Measurements from ENCODE around the gene ZBTB1.

Gene ZBTB1, protein sequence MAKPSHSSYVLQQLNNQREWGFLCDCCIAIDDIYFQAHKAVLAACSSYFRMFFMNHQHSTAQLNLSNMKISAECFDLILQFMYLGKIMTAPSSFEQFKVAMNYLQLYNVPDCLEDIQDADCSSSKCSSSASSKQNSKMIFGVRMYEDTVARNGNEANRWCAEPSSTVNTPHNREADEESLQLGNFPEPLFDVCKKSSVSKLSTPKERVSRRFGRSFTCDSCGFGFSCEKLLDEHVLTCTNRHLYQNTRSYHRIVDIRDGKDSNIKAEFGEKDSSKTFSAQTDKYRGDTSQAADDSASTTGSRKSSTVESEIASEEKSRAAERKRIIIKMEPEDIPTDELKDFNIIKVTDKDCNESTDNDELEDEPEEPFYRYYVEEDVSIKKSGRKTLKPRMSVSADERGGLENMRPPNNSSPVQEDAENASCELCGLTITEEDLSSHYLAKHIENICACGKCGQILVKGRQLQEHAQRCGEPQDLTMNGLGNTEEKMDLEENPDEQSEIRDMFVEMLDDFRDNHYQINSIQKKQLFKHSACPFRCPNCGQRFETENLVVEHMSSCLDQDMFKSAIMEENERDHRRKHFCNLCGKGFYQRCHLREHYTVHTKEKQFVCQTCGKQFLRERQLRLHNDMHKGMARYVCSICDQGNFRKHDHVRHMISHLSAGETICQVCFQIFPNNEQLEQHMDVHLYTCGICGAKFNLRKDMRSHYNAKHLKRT

DNA sequence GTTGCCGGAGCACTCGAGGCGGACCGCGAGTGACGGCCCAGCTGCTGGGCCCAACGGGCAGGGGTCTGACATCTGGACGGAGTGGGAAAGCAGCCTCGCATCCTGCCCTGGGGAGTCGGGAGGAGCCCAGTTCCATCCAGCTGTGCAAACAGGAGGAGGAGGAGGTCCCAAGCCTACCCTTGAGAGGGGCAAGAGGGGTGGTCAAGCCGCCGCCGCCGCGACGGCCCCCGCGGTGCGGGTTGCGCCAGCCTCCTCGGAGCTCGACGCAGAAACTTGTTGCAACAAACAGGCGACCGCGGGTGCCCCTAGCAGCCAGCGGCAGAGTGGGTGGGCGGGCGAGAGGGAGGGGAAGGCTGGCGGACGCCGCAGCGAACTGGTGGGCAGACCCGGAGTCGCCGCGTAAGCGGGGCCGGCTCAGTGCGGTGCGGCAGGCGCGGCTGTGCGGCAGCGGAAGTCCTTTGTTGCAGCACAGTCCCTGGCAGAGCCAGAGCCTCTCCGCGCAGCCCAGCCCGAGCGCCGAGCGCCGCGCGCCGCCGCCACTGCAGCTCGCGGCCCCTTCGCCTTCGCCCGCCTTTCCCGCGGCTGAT lies at the start of gene ZBTB1:
Gene ZBTB1, plus strand, starts transcription at position 461 of the 587 bp plus-strand sequence. CDS start 16,735 bp downstream, outside the sequence.
- peak; percentile 84 for DNase-seq

DNA sequence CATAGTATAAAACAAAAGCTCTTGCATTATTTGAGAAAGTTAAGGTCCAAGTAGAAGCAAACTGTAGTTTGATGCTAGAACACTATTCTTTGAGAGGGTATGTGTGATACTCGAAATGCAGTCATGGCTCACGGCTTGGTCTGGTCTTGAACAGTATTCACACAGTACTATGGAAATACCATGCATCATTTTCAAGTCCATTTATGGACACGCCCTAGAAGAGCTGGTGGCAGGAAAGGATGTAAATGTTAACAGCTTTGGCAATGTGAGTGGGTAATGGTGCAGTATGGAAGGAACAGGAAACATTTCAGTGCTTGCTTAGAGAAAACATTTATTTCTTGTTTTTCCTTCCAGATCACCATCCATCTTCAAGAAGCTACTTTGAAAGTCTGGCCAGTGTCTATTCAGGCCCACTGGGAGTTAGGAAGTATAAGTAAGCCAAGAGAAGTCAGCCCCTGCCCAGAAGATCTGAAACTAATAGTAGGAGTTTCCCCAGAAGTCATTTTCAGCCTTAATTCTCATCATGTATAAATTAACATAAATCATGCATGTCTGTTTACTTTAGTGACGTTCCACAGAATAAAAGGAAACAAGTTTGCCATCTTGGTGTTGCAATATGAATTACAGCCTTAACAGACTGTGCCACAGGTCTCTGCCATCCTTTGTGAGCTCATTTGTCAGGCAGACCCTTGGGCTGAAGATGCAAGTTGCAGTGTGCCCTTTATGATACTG lies 45.0 kb upstream of the ZBTB1 start:
- no peak for DNase-seq

DNA sequence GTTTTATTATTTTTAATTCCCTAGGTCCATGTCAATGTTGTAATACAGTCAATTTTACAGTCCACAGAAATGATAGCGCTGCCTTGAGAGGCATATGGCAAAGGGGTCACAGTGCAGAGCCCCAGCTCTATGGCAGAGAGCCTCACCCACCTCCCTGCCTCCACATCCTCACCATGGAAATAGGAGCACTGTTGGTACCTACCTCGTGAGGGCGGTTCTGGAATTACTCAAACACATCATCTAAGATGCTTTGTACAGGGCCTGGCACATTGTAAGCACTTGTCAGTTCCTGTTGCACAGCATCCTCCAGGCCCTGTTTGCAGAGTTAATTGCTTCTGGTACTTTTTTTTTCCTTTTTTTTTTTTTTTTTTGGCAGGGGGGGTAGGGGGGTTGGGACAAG lies 43.3 kb upstream of the ZBTB1 start:
- no peak for DNase-seq

DNA sequence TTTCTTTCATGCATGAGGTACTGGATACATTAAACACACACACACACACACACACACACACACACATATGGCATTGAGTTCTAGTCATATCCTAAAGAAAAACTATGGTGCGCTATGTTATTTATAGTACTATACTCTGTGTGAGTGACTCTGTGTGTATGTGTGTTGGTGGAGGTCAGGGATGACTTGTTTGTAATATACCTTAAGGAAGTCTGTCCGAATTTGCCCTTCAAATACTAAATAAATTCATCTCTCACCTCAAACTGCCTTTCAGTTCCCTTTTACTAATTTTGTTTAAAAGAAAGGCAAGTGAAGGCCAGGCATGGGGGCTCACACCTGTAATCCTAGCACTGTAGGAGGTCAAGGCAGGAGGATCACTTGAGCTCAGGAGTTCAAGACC lies 41.4 kb upstream of the ZBTB1 start:
- DNase-seq: no peak

DNA sequence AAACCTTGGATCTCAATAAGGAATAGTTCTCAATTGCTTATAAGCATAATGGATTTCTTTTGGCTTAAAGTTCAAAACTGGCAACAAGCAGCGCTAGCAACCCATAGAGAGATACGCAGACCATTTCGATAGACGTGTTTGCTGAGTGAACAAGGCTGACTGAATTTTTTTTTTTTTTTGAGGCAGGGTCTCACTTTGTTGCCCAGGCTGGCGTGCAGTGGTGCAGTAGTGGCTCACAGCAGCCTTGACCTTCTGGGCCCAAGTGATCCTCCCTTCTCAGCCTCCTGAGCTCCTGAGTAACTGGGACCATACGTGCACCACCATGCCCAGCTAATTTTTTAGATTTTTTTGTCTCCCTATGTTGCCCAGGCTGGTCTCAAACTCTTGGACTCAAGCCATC lies 40.7 kb upstream of the ZBTB1 start:
- DNase-seq: no peak

DNA sequence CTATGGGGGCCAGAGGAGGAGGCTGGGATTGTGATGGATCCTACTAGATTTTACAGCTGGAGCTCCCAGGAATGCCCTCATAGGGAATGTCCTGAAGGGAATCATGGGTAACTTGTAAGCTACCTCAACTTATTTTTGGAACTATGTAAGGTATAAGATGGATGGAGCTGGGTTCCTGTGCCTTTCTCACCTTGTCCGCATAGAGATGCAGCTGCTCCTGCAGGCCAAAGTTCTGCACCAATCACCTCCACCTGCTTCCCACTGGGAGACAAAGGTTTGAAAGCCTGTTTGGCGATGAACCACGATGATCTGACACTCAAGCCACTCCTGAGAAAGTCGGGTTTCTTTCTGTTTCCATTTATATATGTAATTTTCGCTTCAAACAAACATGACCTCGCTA lies 39.9 kb upstream of the ZBTB1 start:
- peak; percentile 46 for DNase-seq

DNA sequence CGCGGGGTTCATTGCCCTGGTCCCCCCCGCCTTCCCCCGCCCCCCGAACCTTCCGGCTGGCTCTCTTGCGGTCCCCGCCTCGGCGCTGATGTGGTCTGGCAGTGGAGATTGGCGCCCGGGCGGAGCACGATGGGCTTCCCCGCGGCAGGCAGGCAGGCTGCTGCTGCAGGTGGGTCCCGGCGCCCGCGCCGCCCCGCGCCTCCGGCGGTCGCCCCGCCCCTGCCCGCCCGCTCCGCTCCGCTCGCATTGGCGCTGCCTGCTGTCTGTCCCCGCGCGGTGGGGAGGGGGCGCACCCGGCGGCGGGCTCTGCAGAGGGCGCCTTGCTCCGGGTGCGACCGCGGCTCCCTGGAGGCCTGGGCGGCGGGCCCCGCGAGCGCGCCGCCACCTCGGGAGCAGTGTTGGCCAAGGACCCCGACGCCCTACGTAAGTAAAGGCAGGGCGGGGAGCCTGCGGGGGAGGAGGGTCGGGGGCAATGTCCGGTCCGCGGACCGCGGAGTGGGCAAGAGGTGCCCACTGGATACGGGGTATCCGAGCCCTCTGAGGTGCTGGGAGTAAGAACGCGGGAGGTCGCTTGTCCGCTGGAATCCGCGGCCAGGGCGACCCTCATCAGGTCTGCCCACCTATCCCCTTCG lies 39.3 kb upstream of the ZBTB1 start, which contains the start of gene AKAP5:
Gene AKAP5, plus strand, starts transcription at position 309 of the 632 bp plus-strand sequence. CDS start 2,896 bp downstream, outside the sequence.
- peak; percentile 76 for DNase-seq

DNA sequence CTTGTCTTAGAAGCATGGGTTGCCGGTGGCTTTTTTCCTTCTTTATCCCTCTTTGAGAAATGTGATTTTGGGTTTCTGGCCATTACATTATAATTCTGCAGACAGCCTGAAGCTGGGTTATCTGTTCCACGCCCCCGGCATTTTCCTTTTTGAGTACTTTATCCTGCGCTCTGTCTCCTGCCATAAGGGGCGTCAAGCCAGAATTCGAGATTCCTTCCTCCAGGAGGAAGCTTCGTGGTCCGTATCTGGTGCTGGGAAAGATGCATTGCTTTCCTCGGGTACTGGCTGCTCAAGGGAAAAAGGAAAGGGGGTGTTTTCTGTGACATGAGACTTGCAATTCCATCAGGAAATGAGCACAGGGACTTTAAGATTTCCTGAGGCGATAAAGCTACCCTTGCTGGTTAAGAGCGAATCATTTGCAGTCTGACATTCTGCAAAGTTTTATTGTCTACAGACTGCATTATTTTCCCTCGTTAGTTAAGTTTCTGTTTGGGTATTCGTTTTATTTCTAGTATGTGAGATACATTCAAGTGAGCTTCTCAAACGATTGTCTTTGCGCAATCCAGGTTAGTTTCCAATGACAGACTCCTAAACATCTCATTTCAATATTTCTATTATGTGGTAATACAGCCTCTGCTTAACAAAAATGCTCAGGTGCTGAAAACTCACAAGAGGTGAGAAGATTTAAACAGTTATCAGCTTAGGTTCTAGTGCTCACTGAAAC lies 38.6 kb upstream of the ZBTB1 start:
- peak; percentile 64 for DNase-seq

DNA sequence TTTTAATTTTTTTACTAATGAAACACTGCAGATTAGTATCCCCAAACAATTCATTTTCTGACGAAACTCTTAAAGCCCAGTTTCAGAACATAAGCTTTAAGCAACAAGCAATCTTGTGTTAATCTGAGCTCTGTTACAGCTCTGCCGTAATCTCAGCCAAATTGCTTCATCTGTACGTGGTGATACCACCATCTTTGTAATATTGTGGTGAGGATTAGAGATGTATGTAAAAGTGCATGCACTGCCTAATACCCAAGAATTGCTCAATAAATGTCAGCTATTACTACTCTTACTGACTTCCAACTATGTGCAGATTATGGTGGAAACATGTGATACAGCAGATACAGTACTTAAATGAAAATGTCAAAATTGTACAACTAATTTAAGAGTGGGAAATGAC lies 37.5 kb upstream of the ZBTB1 start:
- DNase-seq: no peak

DNA sequence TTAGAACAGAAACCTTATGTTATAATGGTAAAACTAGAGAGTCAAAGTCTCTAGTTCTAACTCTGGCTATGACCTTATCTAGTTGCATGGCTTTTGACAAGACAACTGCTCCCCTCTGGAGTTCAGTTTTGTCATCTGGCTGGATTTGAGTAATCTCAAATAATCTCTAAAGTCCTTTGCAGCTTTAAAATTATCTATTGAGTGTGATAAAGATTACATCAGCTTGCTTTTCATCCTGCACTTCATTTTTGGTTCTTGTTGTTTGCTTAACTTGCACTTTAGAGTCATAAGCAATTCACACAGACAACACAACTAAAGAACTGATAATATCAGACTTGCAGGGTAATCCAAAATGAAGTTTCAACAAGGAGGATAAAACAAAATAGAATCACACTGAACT lies 37.0 kb upstream of the ZBTB1 start:
- DNase-seq: no peak

DNA sequence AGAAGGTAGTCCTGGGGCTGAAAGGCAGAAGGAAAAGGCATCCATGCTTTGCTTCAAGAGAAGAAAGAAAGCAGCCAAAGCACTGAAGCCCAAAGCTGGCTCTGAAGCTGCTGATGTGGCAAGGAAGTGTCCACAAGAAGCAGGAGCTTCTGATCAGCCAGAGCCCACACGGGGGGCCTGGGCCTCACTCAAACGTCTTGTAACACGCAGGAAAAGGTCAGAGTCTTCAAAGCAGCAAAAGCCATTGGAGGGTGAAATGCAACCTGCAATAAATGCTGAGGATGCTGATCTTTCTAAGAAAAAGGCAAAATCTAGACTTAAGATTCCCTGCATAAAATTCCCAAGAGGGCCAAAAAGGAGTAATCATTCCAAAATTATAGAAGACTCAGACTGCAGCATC lies 36.1 kb upstream of the ZBTB1 start:
- DNase-seq: no peak

DNA sequence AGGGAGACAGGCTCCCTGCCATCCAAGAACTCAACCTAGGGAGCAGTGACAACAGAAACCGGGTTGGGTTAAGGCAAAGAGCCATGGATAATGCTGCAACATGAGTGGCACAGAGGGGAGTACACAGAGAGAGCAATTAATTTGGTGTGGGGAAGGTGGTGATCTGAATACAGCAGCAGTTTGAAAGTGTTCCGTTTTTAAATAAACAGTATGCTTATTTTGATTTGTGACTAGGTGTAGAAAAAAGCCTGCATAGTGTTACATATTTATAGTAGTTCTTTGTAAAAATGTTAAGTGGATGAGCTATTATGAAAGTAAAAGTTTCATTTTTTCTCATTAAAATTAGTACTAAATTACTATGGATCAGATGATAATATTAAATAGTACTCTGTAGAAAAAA lies 30.5 kb upstream of the ZBTB1 start:
- no peak for DNase-seq

DNA sequence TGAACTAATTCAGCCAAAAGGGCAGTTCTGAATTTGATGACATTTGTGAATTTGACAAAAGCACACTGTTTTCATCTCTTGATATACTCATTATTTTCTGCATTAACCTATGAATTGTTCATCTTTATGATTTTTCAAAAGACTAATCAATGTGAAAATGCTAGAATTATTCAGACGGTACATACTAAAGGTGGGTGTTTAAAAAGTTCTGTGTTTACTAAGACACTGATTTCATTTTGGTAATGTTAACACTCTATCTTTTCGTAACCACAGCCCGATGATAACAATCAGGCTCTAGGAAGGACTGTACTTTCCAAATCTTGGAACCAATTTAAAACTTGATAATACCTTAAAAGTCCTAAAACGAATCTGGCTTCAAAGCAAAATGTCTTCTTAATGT lies 29.9 kb upstream of the ZBTB1 start:
- no peak for DNase-seq

DNA sequence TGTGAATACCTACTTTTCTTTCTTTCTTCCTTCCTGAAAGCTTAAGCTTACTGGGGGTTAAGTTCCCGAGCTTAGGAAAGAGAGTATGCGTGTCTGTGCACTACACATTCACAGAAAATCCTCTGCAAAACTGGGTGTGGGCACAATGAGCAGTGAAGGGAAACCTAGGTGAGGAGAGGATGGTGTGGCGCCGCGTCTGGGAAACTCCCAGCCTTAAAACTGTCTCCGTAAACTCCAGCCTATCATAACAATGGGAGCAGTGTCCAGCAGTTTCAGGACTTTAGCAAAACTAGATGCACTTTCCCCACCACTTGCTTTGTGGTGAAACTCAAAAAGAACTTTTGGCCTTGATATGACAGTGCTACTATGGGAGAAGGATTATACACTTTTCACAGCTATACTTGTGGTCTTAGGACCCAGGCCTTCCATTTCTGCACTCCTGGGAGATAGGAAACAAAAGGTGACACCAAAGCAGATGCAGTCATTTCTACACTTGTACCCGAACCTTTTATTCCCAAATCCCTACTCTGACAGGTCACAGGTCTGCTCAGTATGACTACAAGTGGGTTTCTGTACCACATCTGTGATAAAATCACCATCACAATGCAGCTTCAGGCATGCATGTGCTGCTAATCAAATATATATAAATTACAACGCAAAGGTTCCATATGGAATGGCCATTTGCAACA lies 28.8 kb upstream of the ZBTB1 start:
- DNase-seq: no peak

DNA sequence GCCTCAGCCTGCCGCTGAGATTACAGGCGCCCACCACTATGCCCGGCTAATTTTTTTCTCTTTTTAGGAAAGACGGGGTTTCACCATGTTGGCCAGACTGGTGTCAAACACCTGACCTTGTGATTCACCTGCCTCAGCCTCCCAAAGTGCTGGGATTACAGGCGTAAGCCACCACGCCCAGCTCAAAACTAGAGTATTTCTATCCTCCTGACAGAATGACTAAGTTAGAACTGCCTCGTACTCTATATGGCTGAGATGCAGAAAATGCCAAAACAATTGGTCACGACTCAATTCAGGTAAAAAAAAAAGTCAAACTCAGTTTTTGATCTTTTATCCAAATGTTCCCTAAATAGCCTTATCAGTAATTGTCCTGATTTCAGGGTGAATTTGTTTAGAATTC lies 28.1 kb upstream of the ZBTB1 start:
- DNase-seq: no peak

DNA sequence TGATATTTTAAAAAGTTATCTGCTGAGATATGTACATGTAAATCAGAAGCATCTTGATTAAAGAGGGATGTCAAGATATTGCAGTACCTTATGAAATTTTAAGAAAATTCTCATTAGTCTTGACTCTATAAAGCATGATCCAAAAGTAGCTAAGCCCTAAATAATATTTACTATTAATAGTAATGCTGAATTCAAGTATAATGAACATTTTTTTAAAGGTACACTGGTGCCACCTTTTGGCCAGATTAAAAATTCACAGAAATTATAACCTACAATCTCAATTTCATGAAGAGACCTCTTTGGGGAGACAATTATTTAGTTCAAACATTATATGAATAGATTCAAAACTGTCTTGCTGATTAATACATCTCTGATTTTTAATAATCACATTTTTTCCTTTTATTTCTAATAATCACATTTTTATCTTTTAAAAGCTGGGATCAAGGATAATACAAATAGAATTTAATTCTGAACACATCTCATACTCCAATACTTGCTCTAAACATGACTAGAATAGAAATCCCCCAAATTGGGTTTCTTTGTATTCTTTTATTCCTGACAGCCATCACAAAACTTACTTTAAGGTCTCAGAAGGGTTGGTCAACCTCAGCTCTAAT lies 25.8 kb upstream of the ZBTB1 start:
- no peak for DNase-seq

DNA sequence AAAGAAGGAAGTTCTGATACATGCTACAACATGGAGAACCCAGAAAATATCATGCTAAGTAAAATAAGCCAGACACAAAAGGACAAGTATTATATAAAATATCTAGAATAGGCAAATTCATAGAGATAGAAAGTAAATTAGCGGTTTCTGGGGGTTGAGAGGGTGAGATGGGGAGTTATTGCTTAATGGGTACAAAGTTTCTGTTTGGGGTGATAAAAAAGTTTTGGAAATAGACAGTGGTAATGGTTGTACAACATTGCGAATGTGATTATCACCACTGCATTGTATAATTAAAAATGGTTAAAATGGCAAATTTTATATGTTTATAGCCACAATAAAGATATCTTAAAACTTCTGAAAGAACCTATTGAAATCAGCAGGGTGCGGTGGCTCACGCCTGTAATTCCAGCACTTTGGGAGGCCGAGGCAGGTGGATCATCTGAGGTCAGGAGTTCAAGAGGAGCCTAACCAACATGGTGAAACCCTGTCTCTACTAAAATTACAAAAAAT lies 15.9 kb upstream of the ZBTB1 start:
- DNase-seq: no peak

DNA sequence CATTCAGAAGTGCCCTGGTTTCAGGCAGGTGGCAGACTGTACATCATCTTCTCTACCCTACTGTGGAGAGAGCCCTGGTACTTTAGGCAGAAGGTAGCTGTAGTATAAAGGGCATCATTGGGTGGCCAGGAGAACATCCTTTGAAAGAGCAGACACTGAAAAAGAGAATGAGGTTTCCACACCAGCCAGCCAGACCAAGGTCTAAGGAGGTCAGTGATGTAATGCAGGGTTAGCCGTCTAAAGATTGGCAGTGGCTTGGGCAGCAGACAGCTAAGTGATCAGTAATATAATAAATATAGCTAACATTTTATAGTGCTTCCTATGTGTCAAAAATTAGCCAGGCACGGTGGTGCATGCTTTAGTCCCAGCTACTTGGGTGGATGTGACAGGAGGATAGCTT lies 12.9 kb upstream of the ZBTB1 start:
- DNase-seq: no peak

DNA sequence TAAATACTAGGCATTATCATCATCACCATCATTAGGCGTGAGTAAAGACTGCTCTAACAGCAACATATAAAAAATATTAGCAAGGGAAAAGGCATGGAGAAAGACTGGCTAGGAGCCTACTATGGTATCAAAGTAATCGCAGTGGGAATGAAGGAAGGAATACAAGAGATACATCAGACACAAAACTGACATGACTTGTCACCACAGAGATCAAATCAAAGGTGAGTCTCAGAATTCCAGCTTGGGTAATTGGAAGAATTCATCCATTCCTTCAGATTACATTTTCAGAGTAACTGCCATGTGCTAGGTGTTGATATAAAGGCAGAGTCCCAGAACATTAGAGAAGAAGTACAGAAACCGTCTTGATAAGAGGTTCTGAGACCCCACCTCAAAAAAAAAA lies 11.1 kb upstream of the ZBTB1 start:
- no peak for DNase-seq

DNA sequence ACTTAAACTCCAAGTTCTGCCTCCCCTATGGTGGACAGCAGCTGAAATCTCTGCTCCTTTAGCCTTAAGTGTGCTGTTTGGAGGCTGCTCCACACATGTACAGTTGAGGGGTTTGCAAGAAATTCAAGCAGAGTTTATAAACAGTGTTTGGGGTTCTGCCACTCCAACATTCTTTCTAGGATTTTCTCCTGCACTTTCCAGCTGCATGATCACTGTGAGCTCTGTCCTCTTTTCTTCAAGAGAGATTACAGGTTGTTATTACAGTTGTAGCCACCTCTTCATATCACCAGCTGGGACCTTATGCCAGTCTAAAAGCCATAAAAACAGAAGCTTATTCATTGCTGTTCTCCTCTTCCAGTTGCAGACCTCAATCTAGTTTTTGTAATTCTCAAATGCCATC lies 9.3 kb upstream of the ZBTB1 start:
- no peak for DNase-seq

DNA sequence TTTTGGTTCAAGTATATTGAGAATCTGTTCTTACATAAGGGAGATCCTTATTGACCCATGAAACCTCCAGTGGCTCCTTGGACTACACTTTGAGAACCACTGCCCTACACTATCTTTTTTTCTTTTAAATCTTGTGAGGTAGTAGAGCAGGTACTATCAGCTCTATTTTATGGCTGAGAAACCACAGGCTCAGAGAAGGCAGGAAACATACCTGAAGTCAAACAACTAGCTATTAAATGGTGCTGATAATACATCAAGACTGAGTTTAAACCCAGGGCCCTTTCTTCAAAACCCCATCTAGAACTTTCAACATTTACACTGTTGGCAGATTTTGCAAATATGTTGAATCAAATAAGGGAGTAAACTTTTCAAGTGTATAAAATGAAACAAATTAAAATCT lies 7.8 kb upstream of the ZBTB1 start:
- no peak for DNase-seq

Data from NCI-H526 treated with DMSO at 0.1 percent for 48 hours (cell line).